Measurements from ENCODE around the gene TRMT10C.
"Not testable (repeated sequence)": the region's sequence is repeated elsewhere in the genome, so short reads cannot be mapped to it uniquely, and the experiment has no call there.

TRMT10C gene

GRCh38 chr3:101577286-101577685 is 15.6 kb downstream of the TRMT10C start:
- no peaks in the 10 kb centered on the region for H3K27me3 ChIP-seq (ENCODE audit: control insufficient read depth, insufficient read depth, low read length, poor library complexity, severe bottlenecking)
- H3K36me3 ChIP-seq (ENCODE audit: control insufficient read depth, insufficient read depth, low read length) = peaks cover 4% of the 10 kb centered on the region
- H3K27ac ChIP-seq (ENCODE audit: insufficient read depth, low read depth, low read length, poor library complexity, severe bottlenecking) = no peak overlapping the region
- H3K4me1 ChIP-seq (ENCODE audit: control insufficient read depth, insufficient read depth, low read length) = peaks cover 8% of the 10 kb centered on the region
- H3K4me3 ChIP-seq (ENCODE audit: insufficient read depth, low read depth, low read length) = no peak overlapping the region
- WGBS, 2 experiments = 93 to 95% methylated on average over 6 of the region's 6 CpGs
- no peaks in the 10 kb centered on the region for H3K9me3 ChIP-seq (ENCODE audit: control insufficient read depth, low read length)

DNA sequence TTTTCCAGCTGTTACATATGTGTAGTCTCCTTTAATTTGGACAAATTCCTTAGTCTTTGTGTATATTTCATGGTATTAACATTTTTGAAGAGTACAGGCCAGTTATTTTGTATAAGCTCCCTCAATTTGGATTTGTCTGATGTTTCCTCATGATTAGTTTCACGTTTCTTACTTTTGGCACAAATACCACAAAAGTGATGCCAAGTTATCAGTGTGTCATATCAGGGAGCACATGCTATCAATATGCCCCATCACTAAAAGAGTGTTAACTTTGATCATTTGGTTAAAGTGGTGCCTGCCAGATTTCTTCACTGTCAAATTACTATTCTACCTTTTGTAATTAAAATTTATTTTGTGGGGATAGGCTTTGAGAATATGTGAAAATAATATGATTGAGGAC is 26.9 kb downstream of the TRMT10C start:
- no peaks in the 10 kb centered on the region for H3K4me1 ChIP-seq (ENCODE audit: control insufficient read depth, insufficient read depth, low read length)
- H3K4me3 ChIP-seq (ENCODE audit: insufficient read depth, low read depth, low read length) = no peak overlapping the region
- H3K27me3 ChIP-seq (ENCODE audit: control insufficient read depth, insufficient read depth, low read length, poor library complexity, severe bottlenecking) = no peaks in the 10 kb centered on the region
- H3K27ac ChIP-seq (ENCODE audit: insufficient read depth, low read depth, low read length, poor library complexity, severe bottlenecking) = no peak overlapping the region
- H3K36me3 ChIP-seq (ENCODE audit: control insufficient read depth, insufficient read depth, low read length) = peaks cover 36% of the 10 kb centered on the region
- WGBS, 2 experiments = 89 to 95% methylated on average over 1 of the region's 1 CpG
- no peaks in the 10 kb centered on the region for H3K9me3 ChIP-seq (ENCODE audit: control insufficient read depth, low read length)

- no peak overlapping the region for H3K27ac ChIP-seq (ENCODE audit: insufficient read depth, low read depth, low read length, poor library complexity, severe bottlenecking)
- no peak overlapping the region for H3K4me3 ChIP-seq (ENCODE audit: insufficient read depth, low read depth, low read length)
- 98 to 100% methylated on average over 1 to 2 of the region's 3 CpGs for WGBS, 2 experiments
- no peaks in the 10 kb centered on the region for H3K4me1 ChIP-seq (ENCODE audit: control insufficient read depth, insufficient read depth, low read length)
- no peaks in the 10 kb centered on the region for H3K9me3 ChIP-seq (ENCODE audit: control insufficient read depth, low read length)
- H3K27me3 ChIP-seq (ENCODE audit: control insufficient read depth, insufficient read depth, low read length, poor library complexity, severe bottlenecking) = no peaks in the 10 kb centered on the region
- H3K36me3 ChIP-seq (ENCODE audit: control insufficient read depth, insufficient read depth, low read length) = peaks cover 29% of the 10 kb centered on the region
These were observed 29.4 kb downstream of the TRMT10C start for GRCh38 chr3:101591071-101591470.

- no peaks in the 10 kb centered on the region for H3K4me1 ChIP-seq (ENCODE audit: control insufficient read depth, insufficient read depth, low read length)
- H3K27me3 ChIP-seq (ENCODE audit: control insufficient read depth, insufficient read depth, low read length, poor library complexity, severe bottlenecking) = no peaks in the 10 kb centered on the region
- H3K27ac ChIP-seq (ENCODE audit: insufficient read depth, low read depth, low read length, poor library complexity, severe bottlenecking) = no peak overlapping the region
- WGBS, 2 experiments = 97% methylated on average over 3 of the region's 3 CpGs
- no peaks in the 10 kb centered on the region for H3K9me3 ChIP-seq (ENCODE audit: control insufficient read depth, low read length)
- no peaks in the 10 kb centered on the region for H3K36me3 ChIP-seq (ENCODE audit: control insufficient read depth, insufficient read depth, low read length)
- H3K4me3 ChIP-seq (ENCODE audit: insufficient read depth, low read depth, low read length) = no peak overlapping the region
These were observed 41.1 kb downstream of the TRMT10C start for GRCh38 chr3:101602731-101603130.

GRCh38 chr3:101603184-101603583 is 41.5 kb downstream of the TRMT10C start:
- Histone ChIP-seq H3K9me3 (ENCODE audit: control insufficient read depth, low read length) (no peaks in the 10 kb centered on the region), H3K27me3 (ENCODE audit: control insufficient read depth, insufficient read depth, low read length, poor library complexity, severe bottlenecking) (no peaks in the 10 kb centered on the region), H3K27ac (ENCODE audit: insufficient read depth, low read depth, low read length, poor library complexity, severe bottlenecking) (no peak overlapping the region), H3K36me3 (ENCODE audit: control insufficient read depth, insufficient read depth, low read length) (no peaks in the 10 kb centered on the region), H3K4me1 (ENCODE audit: control insufficient read depth, insufficient read depth, low read length) (no peaks in the 10 kb centered on the region), H3K4me3 (ENCODE audit: insufficient read depth, low read depth, low read length) (no peak overlapping the region)
- WGBS, 2 experiments = 90 to 97% methylated on average over 1 of the region's 1 CpG

DNA sequence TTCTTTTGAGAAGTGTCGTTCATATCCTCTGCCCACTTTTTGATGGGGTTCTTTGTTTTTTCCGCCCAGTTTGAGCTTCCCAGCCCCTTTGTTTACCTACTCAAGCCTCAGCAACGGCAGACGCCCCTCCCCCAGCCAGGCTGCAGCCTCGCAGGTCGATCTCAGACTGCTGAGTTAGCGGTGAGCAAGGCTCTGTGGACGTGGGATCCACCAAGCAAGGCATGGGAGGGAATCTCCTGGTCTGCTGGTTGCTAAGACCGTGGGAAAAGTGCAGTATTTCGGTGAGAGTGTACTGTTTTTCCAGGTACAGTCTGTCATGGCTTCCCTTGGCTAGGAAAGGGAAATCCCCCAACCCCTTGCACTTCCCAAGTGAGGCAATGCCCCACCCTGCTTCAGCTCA is 43.7 kb downstream of the TRMT10C start:
- H3K9me3 ChIP-seq (ENCODE audit: control insufficient read depth, low read length); H3K36me3 ChIP-seq (ENCODE audit: control insufficient read depth, insufficient read depth, low read length); H3K4me3 ChIP-seq (ENCODE audit: insufficient read depth, low read depth, low read length); H3K27ac ChIP-seq (ENCODE audit: insufficient read depth, low read depth, low read length, poor library complexity, severe bottlenecking); H3K4me1 ChIP-seq (ENCODE audit: control insufficient read depth, insufficient read depth, low read length); H3K27me3 ChIP-seq (ENCODE audit: control insufficient read depth, insufficient read depth, low read length, poor library complexity, severe bottlenecking): not testable (repeated sequence)
- 67 to 69% methylated on average over 10 of the region's 10 CpGs for WGBS, 2 experiments

GRCh38 chr3:101611023-101611422 is 49.4 kb downstream of the TRMT10C start:
- Histone ChIP-seq H3K9me3 (ENCODE audit: control insufficient read depth, low read length) (no peaks in the 10 kb centered on the region), H3K36me3 (ENCODE audit: control insufficient read depth, insufficient read depth, low read length) (no peaks in the 10 kb centered on the region), H3K27me3 (ENCODE audit: control insufficient read depth, insufficient read depth, low read length, poor library complexity, severe bottlenecking) (no peaks in the 10 kb centered on the region), H3K27ac (ENCODE audit: insufficient read depth, low read depth, low read length, poor library complexity, severe bottlenecking) (no peak overlapping the region), H3K4me3 (ENCODE audit: insufficient read depth, low read depth, low read length) (no peak overlapping the region), H3K4me1 (ENCODE audit: control insufficient read depth, insufficient read depth, low read length) (no peaks in the 10 kb centered on the region)
- 100% methylated on average over 1 to 2 of the region's 2 CpGs for WGBS, 2 experiments

GRCh38 chr3:101613014-101613413 is 51.3 kb downstream of the TRMT10C start:
- 54 to 62% methylated on average over 6 to 9 of the region's 9 CpGs for WGBS, 2 experiments
- H3K4me3 ChIP-seq (ENCODE audit: insufficient read depth, low read depth, low read length); H3K4me1 ChIP-seq (ENCODE audit: control insufficient read depth, insufficient read depth, low read length); H3K9me3 ChIP-seq (ENCODE audit: control insufficient read depth, low read length); H3K27ac ChIP-seq (ENCODE audit: insufficient read depth, low read depth, low read length, poor library complexity, severe bottlenecking); H3K36me3 ChIP-seq (ENCODE audit: control insufficient read depth, insufficient read depth, low read length); H3K27me3 ChIP-seq (ENCODE audit: control insufficient read depth, insufficient read depth, low read length, poor library complexity, severe bottlenecking): not testable (repeated sequence)

DNA sequence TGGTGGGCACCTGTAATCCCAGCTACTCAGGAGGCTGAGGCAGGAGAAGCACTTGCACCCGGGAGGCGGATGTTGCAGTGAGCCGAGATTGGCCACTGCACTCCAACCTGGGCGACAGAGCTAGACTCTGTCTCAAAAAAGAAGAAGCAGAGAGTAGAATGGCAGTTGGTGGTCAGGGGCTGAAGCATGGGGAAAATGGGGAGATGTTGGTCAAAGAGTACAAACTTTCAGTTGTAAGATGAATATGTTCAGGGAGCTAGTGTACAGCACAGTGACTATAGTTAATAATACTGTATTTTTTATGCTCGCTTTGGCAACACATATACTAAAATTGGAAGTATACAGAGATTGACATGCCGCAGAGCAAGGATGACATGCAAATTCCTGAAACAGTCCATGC is 53.9 kb downstream of the TRMT10C start:
- no peaks in the 10 kb centered on the region for H3K9me3 ChIP-seq (ENCODE audit: control insufficient read depth, low read length)
- H3K36me3 ChIP-seq (ENCODE audit: control insufficient read depth, insufficient read depth, low read length) = no peaks in the 10 kb centered on the region
- no peaks in the 10 kb centered on the region for H3K27me3 ChIP-seq (ENCODE audit: control insufficient read depth, insufficient read depth, low read length, poor library complexity, severe bottlenecking)
- 91 to 94% methylated on average over 5 to 6 of the region's 6 CpGs for WGBS, 2 experiments
- H3K27ac ChIP-seq (ENCODE audit: insufficient read depth, low read depth, low read length, poor library complexity, severe bottlenecking) = no peak overlapping the region
- no peaks in the 10 kb centered on the region for H3K4me1 ChIP-seq (ENCODE audit: control insufficient read depth, insufficient read depth, low read length)
- no peak overlapping the region for H3K4me3 ChIP-seq (ENCODE audit: insufficient read depth, low read depth, low read length)
